Measurements from ENCODE around the gene AOPEP.

DNA sequence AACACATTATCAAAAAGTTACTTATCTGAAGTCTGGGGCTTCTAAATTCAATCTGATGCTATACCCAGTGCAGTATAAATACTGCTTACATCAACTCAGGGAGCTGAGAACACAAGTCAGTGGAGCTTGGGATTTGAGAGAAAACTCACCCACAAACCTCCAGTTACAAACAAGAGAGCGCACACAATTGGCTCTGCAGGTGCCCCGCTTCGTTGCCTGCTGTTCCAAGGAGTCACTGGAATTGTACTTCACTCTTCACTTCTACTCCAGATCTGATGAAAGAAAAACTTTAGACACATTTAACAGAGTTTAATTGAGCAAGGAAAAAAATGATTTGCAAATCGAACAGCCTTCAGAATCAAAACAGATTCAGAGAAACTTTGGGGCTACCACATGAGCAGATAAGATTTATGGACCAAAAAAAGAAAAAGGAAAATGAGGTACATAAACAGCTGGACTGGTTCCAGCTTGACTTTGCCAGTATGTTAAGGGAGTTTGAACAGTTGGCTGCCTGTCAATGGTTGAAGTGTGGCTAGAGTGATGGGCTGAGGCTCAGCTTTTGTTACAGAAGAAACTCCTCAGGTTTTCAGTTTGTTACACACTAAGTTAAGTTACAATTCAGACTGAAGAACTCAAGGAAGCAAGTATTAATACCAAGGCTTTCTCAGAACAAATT lies 156.6 kb downstream of the AOPEP start:
- no peak for TF ChIP-seq POLR2A (IDR thresholded peaks at IDR 0.05)
- TF ChIP-seq, protein P1, sequence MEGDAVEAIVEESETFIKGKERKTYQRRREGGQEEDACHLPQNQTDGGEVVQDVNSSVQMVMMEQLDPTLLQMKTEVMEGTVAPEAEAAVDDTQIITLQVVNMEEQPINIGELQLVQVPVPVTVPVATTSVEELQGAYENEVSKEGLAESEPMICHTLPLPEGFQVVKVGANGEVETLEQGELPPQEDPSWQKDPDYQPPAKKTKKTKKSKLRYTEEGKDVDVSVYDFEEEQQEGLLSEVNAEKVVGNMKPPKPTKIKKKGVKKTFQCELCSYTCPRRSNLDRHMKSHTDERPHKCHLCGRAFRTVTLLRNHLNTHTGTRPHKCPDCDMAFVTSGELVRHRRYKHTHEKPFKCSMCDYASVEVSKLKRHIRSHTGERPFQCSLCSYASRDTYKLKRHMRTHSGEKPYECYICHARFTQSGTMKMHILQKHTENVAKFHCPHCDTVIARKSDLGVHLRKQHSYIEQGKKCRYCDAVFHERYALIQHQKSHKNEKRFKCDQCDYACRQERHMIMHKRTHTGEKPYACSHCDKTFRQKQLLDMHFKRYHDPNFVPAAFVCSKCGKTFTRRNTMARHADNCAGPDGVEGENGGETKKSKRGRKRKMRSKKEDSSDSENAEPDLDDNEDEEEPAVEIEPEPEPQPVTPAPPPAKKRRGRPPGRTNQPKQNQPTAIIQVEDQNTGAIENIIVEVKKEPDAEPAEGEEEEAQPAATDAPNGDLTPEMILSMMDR (IDR thresholded peaks at IDR 0.05) = no peak

Measured in testis (tissue), 2 donors.